ENCODE data around the gene TRMT13.

The TRMT13 gene

DNA sequence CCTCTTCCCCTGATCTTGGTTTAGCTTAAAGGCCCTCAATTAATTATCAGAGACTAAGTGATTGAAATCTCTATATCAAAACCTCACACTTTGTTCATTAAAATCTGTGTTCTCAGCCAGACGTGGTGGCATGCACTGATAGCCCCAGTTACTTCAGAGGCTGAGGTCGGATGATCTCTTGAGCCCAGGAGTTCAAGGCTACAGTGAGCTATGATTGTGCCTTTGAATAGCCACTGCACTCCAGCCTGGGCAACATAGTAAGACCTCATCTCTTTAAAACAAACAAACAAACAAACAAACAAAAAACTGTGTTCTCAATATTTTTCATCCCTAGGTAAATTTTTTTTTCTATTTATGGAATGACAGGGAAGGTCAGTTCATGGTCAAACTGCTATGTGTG lies 18.7 kb downstream of the TRMT13 start:
- Histone ChIP-seq H3K27ac (no peak overlapping the region), H3K4me3 (no peak overlapping the region)
- TF ChIP-seq CTCF (IDR thresholded peaks at IDR 0.05): no peak
- no peak for DNase-seq (ENCODE audit: low spot score)

- no peak for DNase-seq (ENCODE audit: low spot score)
- Histone ChIP-seq H3K4me3 (no peak overlapping the region), H3K27ac (no peak overlapping the region)
- TF ChIP-seq CTCF (IDR thresholded peaks at IDR 0.05): no peak
Observed at GRCh38 chr1:100152271-100152670, 19.3 kb downstream of the TRMT13 start.

- Histone ChIP-seq H3K4me3 (no peak overlapping the region), H3K27ac (no peak overlapping the region)
- no peak for DNase-seq (ENCODE audit: low spot score)
- no peak for TF ChIP-seq CTCF (IDR thresholded peaks at IDR 0.05)
Observed at GRCh38 chr1:100162881-100163280, 29.9 kb downstream of the TRMT13 start.

DNA sequence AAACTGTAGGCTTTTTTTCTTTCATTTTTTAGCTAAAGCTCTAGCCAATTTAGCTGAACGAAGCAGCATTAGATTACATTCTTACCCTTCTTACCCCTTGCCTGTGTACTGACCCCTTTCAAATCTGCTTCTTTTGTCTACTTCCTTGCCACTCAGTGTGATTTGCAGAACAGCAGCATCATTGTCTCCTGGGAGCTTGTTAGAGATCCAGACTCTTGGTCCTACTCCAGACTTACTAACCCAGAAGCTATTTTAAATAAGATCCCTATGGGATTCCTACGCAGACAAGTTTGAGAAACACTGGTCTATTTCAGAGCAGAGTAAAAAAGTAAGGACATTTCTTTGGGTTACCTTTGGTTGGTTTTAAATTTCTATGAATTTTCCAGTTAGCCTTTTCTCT lies 31.3 kb downstream of the TRMT13 start:
- DNase-seq (ENCODE audit: low spot score): no peak
- Histone ChIP-seq H3K27ac (no peak overlapping the region), H3K4me3 (no peak overlapping the region)
- no peak for TF ChIP-seq CTCF (IDR thresholded peaks at IDR 0.05)

GRCh38 chr1:100164702-100165101 lies 31.7 kb downstream of the TRMT13 start:
- H3K4me3 ChIP-seq: no peak overlapping the region
- no peak for DNase-seq (ENCODE audit: low spot score)
- H3K27ac ChIP-seq: no peak overlapping the region
- no peak for TF ChIP-seq CTCF (IDR thresholded peaks at IDR 0.05)

GRCh38 chr1:100168051-100168450 lies 35.1 kb downstream of the TRMT13 start:
- DNase-seq (ENCODE audit: low spot score): no peak
- no peak for TF ChIP-seq CTCF (IDR thresholded peaks at IDR 0.05)
- Histone ChIP-seq H3K27ac (no peak overlapping the region), H3K4me3 (no peak overlapping the region)

DNA sequence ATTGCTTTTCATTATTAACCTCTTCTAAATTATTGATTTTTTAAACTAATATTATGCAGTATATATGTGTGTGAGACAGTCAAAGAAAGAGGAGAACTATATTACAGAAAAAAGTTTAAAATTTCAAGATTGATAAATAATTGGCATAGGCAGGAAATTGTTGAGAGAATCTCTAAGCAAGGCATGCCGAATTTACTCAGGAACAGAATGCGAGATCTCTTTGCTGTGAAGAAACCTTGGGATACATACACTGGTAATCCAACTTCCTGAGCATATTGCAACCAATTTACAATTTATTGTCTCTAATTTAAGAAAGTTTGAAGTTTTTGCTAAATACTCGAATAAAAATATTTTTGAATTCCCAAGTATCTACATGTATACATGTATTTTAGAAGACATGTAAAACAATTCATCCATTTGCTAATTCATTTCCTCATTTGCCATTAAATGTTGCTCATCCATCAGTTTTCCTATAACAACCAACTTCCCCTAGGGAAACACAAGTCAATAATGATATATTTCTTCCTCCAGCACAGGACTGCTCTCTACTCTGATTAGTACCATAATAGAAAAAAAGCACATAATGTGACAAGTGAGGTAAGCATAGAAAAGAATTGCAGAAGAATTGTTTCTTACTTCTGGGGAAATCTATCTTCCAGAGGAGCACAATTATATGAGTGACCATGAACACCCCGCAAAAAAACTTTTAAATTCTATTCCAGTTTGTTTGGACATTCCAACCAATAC lies 44.5 kb downstream of the TRMT13 start:
- Histone ChIP-seq H3K27ac (no peak overlapping the region), H3K4me3 (no peak overlapping the region)
- no peak for DNase-seq (ENCODE audit: low spot score)
- TF ChIP-seq CTCF (IDR thresholded peaks at IDR 0.05): no peak
